ENCODE results near the gene MRPL10.
A peak's percentile ranks its signal among the peaks of the same experiment; 100 is the strongest.

MRPL10 gene

GRCh38 chr17:47812146-47812920, 19.0 kb downstream of the MRPL10 start:
- DNase-seq: no peak

GRCh38 chr17:47811709-47812108, 19.6 kb downstream of the MRPL10 start:
- DNase-seq: no peak

GRCh38 chr17:47810901-47811635, 20.3 kb downstream of the MRPL10 start:
- DNase-seq: no peak

- DNase-seq: no peak
These were observed 21.0 kb downstream of the MRPL10 start for GRCh38 chr17:47810200-47810821.

- no peak for DNase-seq
These were observed 22.4 kb downstream of the MRPL10 start for GRCh38 chr17:47808830-47809480.

- no peak for DNase-seq
These were observed 23.1 kb downstream of the MRPL10 start for GRCh38 chr17:47808036-47808829.

GRCh38 chr17:47807421-47807820, 23.9 kb downstream of the MRPL10 start:
- DNase-seq: no peak

GRCh38 chr17:47806913-47807255, 24.5 kb downstream of the MRPL10 start:
- no peak for DNase-seq

GRCh38 chr17:47806026-47806912, 25.1 kb downstream of the MRPL10 start:
- no peak for DNase-seq

GRCh38 chr17:47804461-47804860, 26.9 kb downstream of the MRPL10 start:
- no peak for DNase-seq

- no peak for DNase-seq
These were observed 27.6 kb downstream of the MRPL10 start for GRCh38 chr17:47803751-47804150.

GRCh38 chr17:47803201-47803600, 28.1 kb downstream of the MRPL10 start:
- no peak for DNase-seq

- DNase-seq: peak; percentile 7 to 43
These were observed 28.9 kb downstream of the MRPL10 start for GRCh38 chr17:47802341-47803022.

- DNase-seq: no peak
These were observed 29.4 kb downstream of the MRPL10 start for GRCh38 chr17:47801906-47802305.

- DNase-seq: no peak
These were observed 30.1 kb downstream of the MRPL10 start for GRCh38 chr17:47801176-47801765.

GRCh38 chr17:47800686-47801085, 30.7 kb downstream of the MRPL10 start:
- DNase-seq: no peak

- DNase-seq: no peak
These were observed 33.5 kb downstream of the MRPL10 start for GRCh38 chr17:47797797-47798196.

- no peak for DNase-seq
These were observed 38.4 kb downstream of the MRPL10 start for GRCh38 chr17:47792979-47793378.

- no peak for DNase-seq
These were observed 38.9 kb downstream of the MRPL10 start for GRCh38 chr17:47792457-47792856.

GRCh38 chr17:47791025-47791424, 40.3 kb downstream of the MRPL10 start:
- no peak for DNase-seq

Data from inflammatory macrophage (primary cell).